Spleen (tissue), 11 donors: Measurements from ENCODE around the gene TOP3B. TPM values are rescaled to one million over a fixed set of nuclear protein-coding genes. Genes with fewer than 3 reads are reported as not detected.

Experiments
- DNase-seq: peaks from one replicate; pipeline ENCODE4 v3.0.0-alpha.2; 2020
- H3K27ac ChIP-seq, 8 donors: fragments of 200-600 bp; sonication (generic) in 7 of 8; 1 replicate in 4 of 8; 2 replicates in 4 of 8; pipeline versions ENCODE4 v1.5.0 to v1.8.0; 2016 to 2021; ENCODE audit warnings: inconsistent platforms in 4 of 8, mild to moderate bottlenecking in 4 of 8, moderate library complexity in 1 of 8
- H3K27me3 ChIP-seq, 7 donors: fragments of 200-600 bp; sonication (generic) in 6 of 7; replicated peaks in 1 of 7; 1 replicate in 4 of 7; 2 replicates in 3 of 7; pipeline versions ENCODE4 v1.5.0 to v1.8.0; 2016 to 2021; ENCODE audit warnings: inconsistent platforms in 3 of 7, mild to moderate bottlenecking in 1 of 7
- H3K36me3 ChIP-seq, 6 donors: fragments of 200-600 bp; sonication (generic) in 5 of 6; 1 replicate in 4 of 6; 2 replicates in 2 of 6; pipeline versions ENCODE4 v1.5.0 to v1.8.0; 2016 to 2021; ENCODE audit warnings: inconsistent platforms in 2 of 6
- H3K4me1 ChIP-seq, 6 donors: fragments of 200-600 bp; sonication (generic) in 5 of 6; 1 replicate in 3 of 6; 2 replicates in 3 of 6; pipeline versions ENCODE4 v1.5.0 to v1.8.0; 2016 to 2021; ENCODE audit warnings: inconsistent platforms in 3 of 6
- H3K4me3 ChIP-seq, 8 donors: fragments of 200-600 bp; sonication (generic) in 7 of 8; 1 replicate in 4 of 8; 2 replicates in 4 of 8; pipeline versions ENCODE4 v1.5.0 to v1.8.0; 2016 to 2021; ENCODE audit warnings: inconsistent platforms in 4 of 8, mild to moderate bottlenecking in 4 of 8, moderate library complexity in 2 of 8
- H3K9me3 ChIP-seq, 8 donors: fragments of 200-600 bp; sonication (generic) in 7 of 8; 1 replicate in 4 of 8; 2 replicates in 4 of 8; pipeline versions ENCODE4 v1.5.0 to v1.8.0; 2016 to 2021; ENCODE audit warnings: inconsistent platforms in 4 of 8
- CTCF ChIP-seq, 11 experiments: fragments of 200-600 bp in 7 of 11; fragments of 450-650 bp in 4 of 11; sonication (generic) in 4 of 11; IDR thresholded peaks in 8 of 11; conservative IDR thresholded peaks in 3 of 11; 1 replicate in 7 of 11; 2 replicates in 4 of 11; pipeline versions ENCODE4 v1.4.0 to v1.8.0; 2016 to 2021; ENCODE audit warnings: antibody characterized with exemption in 11 of 11, inconsistent platforms in 4 of 11, mild to moderate bottlenecking in 1 of 11
- POLR2A ChIP-seq, 3 donors: fragments of 450-650 bp; IDR thresholded peaks; one replicate each; pipeline ENCODE4 v1.5.1; 2017; ENCODE audit warnings: antibody characterized with exemption in 3 of 3, mild to moderate bottlenecking in 1 of 3
- POLR2AphosphoS5 ChIP-seq, 3 donors: sonication (generic); formaldehyde crosslinking; IDR thresholded peaks; one replicate each; pipeline ENCODE4 v1.5.1; 2017; ENCODE audit warnings: antibody characterized with exemption in 3 of 3
- WGBS, 5 donors: extraction: QIAGEN DNeasy Blood & Tissue Kit in 3 of 5; methylation state at CpG; one replicate each; pipeline versions ENCODE4 v1.1.5 to v1.1.7; 2013 to 2018; 5-methylcytosine and 5-hydroxymethylcytosine counted together
- intact Hi-C: fragments of 100-400 bp; cut with DNase I; formaldehyde crosslinking; loops from one replicate; pipeline ENCODE4 v1.15.0; 2023; ENCODE audit warnings: low total_unique reads
- polyA plus RNA-seq, 3 donors: library from polyadenylated mRNA; stranded (reverse); fragments of 200-250 nt; gene quantifications; one replicate each; pipeline ENCODE4 v1.2.1, GENCODE V29; 2013
- total RNA-seq, 7 donors: library from RNA; depleted of rRNA in 3 of 7; stranded (reverse); fragments of >200 nt in 3 of 7; fragmentation: NEBNext Ultra II Directional in 4 of 7; extraction: Animal tissue kit (Norgen Biotek cat#: 25700) in 4 of 7; gene quantifications; one replicate each; pipeline versions ENCODE4 v1.1.0 to v1.2.1, GENCODE V29; 2016 to 2021
- donor health status: healthy with polysubstance abuse.
- donor health status: DM: no; HTN: no; CAD: no; lungs with moderate emphysema.
- donor health status: DM: no; HTN: no; CAD: no.
- donor health status: Bipolar disorder and iron deficiency.
- donor health status: healthy.
- donor health status: DM: no; HTN: no; CAD: no.
- donor health status: DM: yes; HTN: yes; CAD: no.

Gene TOP3B
- total and polyA plus RNA-seq, 10 donors, result 12.6 to 66.4 (median 46.7) TPM

GRCh38 chr22:21960200-21961126 lies 22.1 kb downstream of the TOP3B start:
- H3K27me3 ChIP-seq, result no peaks in the 10 kb centered on the region
- H3K27ac ChIP-seq, result no peak overlapping the region
- TF ChIP-seq CTCF (IDR thresholded peaks at IDR 0.05 in 8 of 11, conservative IDR thresholded peaks at IDR 0.05 in 3 of 11), result no peak
- TF ChIP-seq POLR2A (IDR thresholded peaks at IDR 0.05), result no peak
- TF ChIP-seq POLR2AphosphoS5 (IDR thresholded peaks at IDR 0.05), result peak in 1 of 3 donors; percentile 44
- H3K4me3 ChIP-seq, result no peak overlapping the region
- 85 to 91% (median 88%) methylated on average over 16 to 24 of the region's 24 CpGs for WGBS, 5 donors
- intact Hi-C loops, result no loop called here
- peaks cover 6 to 79% (median 69%) of the 10 kb centered on the region in 6 donors for H3K36me3 ChIP-seq
- H3K9me3 ChIP-seq, result no peaks in the 10 kb centered on the region
- DNase-seq, result no peak
- H3K4me1 ChIP-seq, result no peaks in the 10 kb centered on the region

- H3K4me3 ChIP-seq, result no peak overlapping the region
- TF ChIP-seq POLR2AphosphoS5 (IDR thresholded peaks at IDR 0.05), result peak in 1 of 3 donors; percentile 25
- TF ChIP-seq CTCF (IDR thresholded peaks at IDR 0.05 in 8 of 11, conservative IDR thresholded peaks at IDR 0.05 in 3 of 11), result no peak
- no peaks in the 10 kb centered on the region for H3K4me1 ChIP-seq
- no peaks in the 10 kb centered on the region for H3K9me3 ChIP-seq
- H3K27me3 ChIP-seq, result no peaks in the 10 kb centered on the region
- 82 to 94% (median 89%) methylated on average over 9 to 18 of the region's 18 CpGs for WGBS, 5 donors
- H3K27ac ChIP-seq, result no peak overlapping the region
- H3K36me3 ChIP-seq, result peaks cover 6 to 69% (median 59%) of the 10 kb centered on the region in 6 donors
- intact Hi-C loops, result no loop called here
- no peak for DNase-seq
Observed at GRCh38 chr22:21959274-21960074, 23.1 kb downstream of the TOP3B start.

GRCh38 chr22:21958360-21959273 lies 24.0 kb downstream of the TOP3B start:
- DNase-seq, result no peak
- Histone ChIP-seq H3K4me3 (no peak overlapping the region), H3K36me3 (peaks cover 6 to 61% (median 50%) of the 10 kb centered on the region in 6 donors), H3K4me1 (no peaks in the 10 kb centered on the region), H3K27ac (no peak overlapping the region), H3K9me3 (no peaks in the 10 kb centered on the region), H3K27me3 (no peaks in the 10 kb centered on the region)
- TF ChIP-seq POLR2AphosphoS5 (IDR thresholded peaks at IDR 0.05), result peak in 1 of 3 donors; percentile 34
- TF ChIP-seq POLR2A (IDR thresholded peaks at IDR 0.05), result no peak
- intact Hi-C loops, result no loop called here
- WGBS, 5 donors, result 95 to 98% (median 96%) methylated on average over 8 to 22 of the region's 22 CpGs
